HG03139 (cell line): Measurements from ENCODE around the gene CDK17.
"Not testable (repeated sequence)": the region's sequence is repeated elsewhere in the genome, so short reads cannot be mapped to it uniquely, and the experiment has no call there.

Source experiments
- ATAC-seq: cut with Tn5 transposase; IDR thresholded peaks from one replicate; pipeline ENCODE4 v1.9.1; 2021; ENCODE audit not compliant: unreplicated experiment

The CDK17 gene

GRCh38 chr12:96399919-96400630 lies at the start of gene CDK17:
Gene CDK17, minus strand, starts transcription at chr12:96400439. Its CDS starts 65,603 bp downstream, at chr12:96334836.
- peak; percentile 38 for ATAC-seq

- ATAC-seq = no peak
These were observed 48.1 kb upstream of the CDK17 start for GRCh38 chr12:96448300-96448699.

GRCh38 chr12:96447256-96447655 lies 47.0 kb upstream of the CDK17 start:
- no peak for ATAC-seq

GRCh38 chr12:96445691-96446583 lies 45.7 kb upstream of the CDK17 start:
- ATAC-seq = peak; percentile 99

- no peak for ATAC-seq
These were observed 44.2 kb upstream of the CDK17 start for GRCh38 chr12:96444399-96444798.

- ATAC-seq = no peak
These were observed 42.7 kb upstream of the CDK17 start for GRCh38 chr12:96442906-96443305.

GRCh38 chr12:96441816-96442215 lies 41.6 kb upstream of the CDK17 start:
- no peak for ATAC-seq

GRCh38 chr12:96438330-96438729 lies 38.1 kb upstream of the CDK17 start:
- ATAC-seq = no peak

GRCh38 chr12:96437171-96437445 lies 36.9 kb upstream of the CDK17 start:
- no peak for ATAC-seq

- no peak for ATAC-seq
These were observed 36.3 kb upstream of the CDK17 start for GRCh38 chr12:96436366-96437170.

- peak; percentile 74 for ATAC-seq
These were observed 33.9 kb upstream of the CDK17 start for GRCh38 chr12:96434107-96434506.

GRCh38 chr12:96432496-96433321 lies 32.5 kb upstream of the CDK17 start:
- ATAC-seq = not testable (repeated sequence)

GRCh38 chr12:96431067-96431466 lies 30.8 kb upstream of the CDK17 start:
- no peak for ATAC-seq

GRCh38 chr12:96427269-96427729 lies 27.1 kb upstream of the CDK17 start:
- ATAC-seq = no peak

GRCh38 chr12:96425951-96426350 lies 25.7 kb upstream of the CDK17 start:
- no peak for ATAC-seq

- no peak for ATAC-seq
These were observed 25.1 kb upstream of the CDK17 start for GRCh38 chr12:96425321-96425720.

GRCh38 chr12:96424601-96425000 lies 24.4 kb upstream of the CDK17 start:
- no peak for ATAC-seq

GRCh38 chr12:96422192-96422591 lies 22.0 kb upstream of the CDK17 start:
- no peak for ATAC-seq

GRCh38 chr12:96421014-96421413 lies 20.8 kb upstream of the CDK17 start:
- no peak for ATAC-seq

- ATAC-seq = no peak
These were observed 20.1 kb upstream of the CDK17 start for GRCh38 chr12:96420277-96420835.
